Glomerular visceral epithelial cell (primary cell): ENCODE data around the gene VAV2.

Experiments
- DNase-seq: peaks from one replicate; pipeline ENCODE4 v3.0.0-alpha.2; 2016; ENCODE audit errors: extremely low spot score

The VAV2 gene

GRCh38 chr9:133852431-133852830 is 139.7 kb downstream of the VAV2 start:
- no peak for DNase-seq

GRCh38 chr9:133851693-133852092 is 140.4 kb downstream of the VAV2 start:
- DNase-seq, result no peak

- no peak for DNase-seq
These were observed 141.2 kb downstream of the VAV2 start for GRCh38 chr9:133850937-133851336.

- DNase-seq, result no peak
These were observed 142.0 kb downstream of the VAV2 start for GRCh38 chr9:133850161-133850560.

- DNase-seq, result no peak
These were observed 142.9 kb downstream of the VAV2 start for GRCh38 chr9:133849110-133849670.

GRCh38 chr9:133848471-133849109 is 143.5 kb downstream of the VAV2 start:
- no peak for DNase-seq

- no peak for DNase-seq
These were observed 145.5 kb downstream of the VAV2 start for GRCh38 chr9:133846483-133847090.

GRCh38 chr9:133845440-133845839 is 146.7 kb downstream of the VAV2 start:
- DNase-seq, result no peak

GRCh38 chr9:133844881-133845410 is 147.2 kb downstream of the VAV2 start:
- DNase-seq, result no peak

- no peak for DNase-seq
These were observed 147.7 kb downstream of the VAV2 start for GRCh38 chr9:133844398-133844784.

- DNase-seq, result no peak
These were observed 148.2 kb downstream of the VAV2 start for GRCh38 chr9:133843751-133844397.

GRCh38 chr9:133843250-133843649 is 148.9 kb downstream of the VAV2 start:
- DNase-seq, result no peak

- DNase-seq, result no peak
These were observed 149.3 kb downstream of the VAV2 start for GRCh38 chr9:133842721-133843227.

GRCh38 chr9:133842174-133842573 is 149.9 kb downstream of the VAV2 start:
- DNase-seq, result no peak

GRCh38 chr9:133841167-133841812 is 150.8 kb downstream of the VAV2 start:
- no peak for DNase-seq

- no peak for DNase-seq
These were observed 152.2 kb downstream of the VAV2 start for GRCh38 chr9:133839822-133840329.

- DNase-seq, result no peak
These were observed 153.1 kb downstream of the VAV2 start for GRCh38 chr9:133838859-133839507.

GRCh38 chr9:133837627-133838597 is 154.2 kb downstream of the VAV2 start:
- no peak for DNase-seq

GRCh38 chr9:133836818-133837217 is 155.3 kb downstream of the VAV2 start:
- DNase-seq, result no peak
